H1 (cell line): ENCODE measurements around the gene SPTSSA. TPM values are rescaled to one million over a fixed set of nuclear protein-coding genes. Genes with fewer than 3 reads are reported as not detected.

Experiments
- CTCF ChIA-PET: fragments of 300-600 bp; sonication (Branson Sonifier 250); formaldehyde crosslinking; loops from one replicate; lab custom pipeline; 2021; ENCODE audit not compliant: partially characterized antibody; lab: Charles Lee
- POLR2A ChIA-PET: fragments of 300-600 bp; sonication (Branson Sonifier 250); formaldehyde crosslinking; loops from one replicate; lab custom pipeline; 2021; ENCODE audit warnings: inconsistent platforms; ENCODE audit not compliant: partially characterized antibody; lab: Charles Lee
- DNase-seq, 2 experiments: peaks; one replicate each; pipeline versions ENCODE4 v3.0.0 to v3.0.0-alpha.2; 2010 to 2022; ENCODE audit warnings: low spot score in 2 of 2, low read depth in 1 of 2, mixed read lengths in 1 of 2
- FAIRE-seq: peaks from 2 replicates; lab custom pipeline; 2011; peaks lifted over from hg19 to GRCh38; lab: Jason Lieb, UNC
- H2AFZ ChIP-seq: 2 replicates; pipeline ENCODE4 v1.8.1; 2012; ENCODE audit warnings: low read length, inconsistent platforms
- H2AK5ac ChIP-seq: 2 replicates; pipeline ENCODE4 v1.6.1; 2013; ENCODE audit warnings: low read depth, low read length
- H2BK120ac ChIP-seq: replicated peaks from 2 replicates; pipeline ENCODE3; 2013; ENCODE audit warnings: low read depth, low read length, inconsistent platforms
- H2BK12ac ChIP-seq: 2 replicates; pipeline ENCODE4 v1.6.1; 2013; ENCODE audit warnings: low read depth, low read length
- H2BK15ac ChIP-seq: 2 replicates; pipeline ENCODE4 v1.6.1; 2013; ENCODE audit warnings: low read length
- H2BK20ac ChIP-seq: 2 replicates; pipeline ENCODE4 v1.6.1; 2013; ENCODE audit warnings: low read length
- H2BK5ac ChIP-seq: 2 replicates; pipeline ENCODE4 v1.6.1; 2013; ENCODE audit warnings: low read depth, low read length
- H3K14ac ChIP-seq: 2 replicates; pipeline ENCODE4 v1.6.1; 2013; ENCODE audit warnings: inconsistent platforms; ENCODE audit not compliant: insufficient read length
- H3K18ac ChIP-seq: 2 replicates; pipeline ENCODE4 v1.6.1; 2013; ENCODE audit warnings: low read length; ENCODE audit errors: extremely low read depth
- H3K23ac ChIP-seq: 2 replicates; pipeline ENCODE4 v1.6.1; 2013; ENCODE audit warnings: inconsistent platforms; ENCODE audit not compliant: insufficient read length
- H3K23me2 ChIP-seq: 2 replicates; pipeline ENCODE4 v1.6.1; 2013; ENCODE audit warnings: low read depth, low read length
- H3K27ac ChIP-seq: 2 replicates; pipeline ENCODE4 v1.6.1; 2011; ENCODE audit warnings: low read depth, low read length, inconsistent platforms
- H3K27me3 ChIP-seq, 4 experiments: replicated peaks in 1 of 4; 1 replicate in 1 of 4; 2 replicates in 3 of 4; pipeline versions ENCODE4 v1.6.1 to v1.8.1; 2011 to 2013; ENCODE audit warnings: low read length in 3 of 4, mild to moderate bottlenecking in 3 of 4, inconsistent platforms in 2 of 4, mixed read lengths in 2 of 4, moderate library complexity in 1 of 4; ENCODE audit not compliant: control insufficient read depth in 3 of 4, insufficient read depth in 3 of 4; ENCODE audit errors: extremely low read depth in 1 of 4
- H3K36me3 ChIP-seq, 4 experiments: 2 replicates each; pipeline versions ENCODE4 v1.6.1 to v1.8.1; 2011 to 2013; ENCODE audit warnings: mild to moderate bottlenecking in 4 of 4, low read length in 3 of 4, moderate library complexity in 2 of 4, control low read depth in 1 of 4, inconsistent platforms in 1 of 4; ENCODE audit not compliant: insufficient read depth in 4 of 4, control insufficient read depth in 2 of 4
- H3K4ac ChIP-seq: replicated peaks from 2 replicates; pipeline ENCODE3; 2013; ENCODE audit warnings: low read length, low read depth, mixed read lengths, inconsistent platforms; ENCODE audit not compliant: insufficient read length
- H3K4me1 ChIP-seq, 4 experiments: replicated peaks in 1 of 4; 1 replicate in 1 of 4; 2 replicates in 3 of 4; pipeline versions ENCODE4 v1.6.1 to v1.8.1; 2011 to 2013; ENCODE audit warnings: low read length in 3 of 4, inconsistent platforms in 2 of 4, mixed read lengths in 1 of 4; ENCODE audit not compliant: insufficient read depth in 4 of 4, control insufficient read depth in 3 of 4
- H3K4me2 ChIP-seq, 2 experiments: 2 replicates each; pipeline versions ENCODE4 v1.6.1 to v1.8.1; 2011 to 2013; ENCODE audit warnings: low read depth in 2 of 2, low read length in 2 of 2, control low read depth in 1 of 2, inconsistent platforms in 1 of 2, mild to moderate bottlenecking in 1 of 2; ENCODE audit not compliant: insufficient read depth in 1 of 2
- H3K4me3 ChIP-seq, 4 experiments: fragments of 200-600, 300-600 bp in 1 of 4; sonication (generic), shearing (Covaris generic), sonication (Bioruptor Twin) in 1 of 4; 2 replicates each; pipeline versions ENCODE4 v1.5.1 to v1.8.1; 2011 to 2016; ENCODE audit warnings: low read length in 4 of 4, low read depth in 3 of 4, control low read depth in 2 of 4, inconsistent platforms in 2 of 4, mild to moderate bottlenecking in 2 of 4, mixed read lengths in 1 of 4, moderate library complexity in 1 of 4; ENCODE audit not compliant: insufficient read depth in 2 of 4; ENCODE audit errors: extremely low read depth in 1 of 4
- H3K56ac ChIP-seq: replicated peaks from 2 replicates; pipeline ENCODE3; 2013; ENCODE audit warnings: low read depth, mild to moderate bottlenecking, mixed read lengths, low read length, inconsistent platforms; ENCODE audit not compliant: insufficient read length
- H3K79me1 ChIP-seq: 2 replicates; pipeline ENCODE4 v1.6.1; 2013; ENCODE audit warnings: low read depth, low read length, control low read depth
- H3K79me2 ChIP-seq, 2 experiments: 2 replicates each; pipeline versions ENCODE4 v1.6.1 to v1.8.1; 2012 to 2013; ENCODE audit warnings: low read length in 2 of 2, mild to moderate bottlenecking in 2 of 2, inconsistent platforms in 1 of 2; ENCODE audit not compliant: insufficient read depth in 2 of 2, control insufficient read depth in 1 of 2
- H3K9ac ChIP-seq, 4 experiments: replicated peaks in 1 of 4; 1 replicate in 1 of 4; 2 replicates in 3 of 4; pipeline versions ENCODE4 v1.6.1 to v1.8.1; 2011 to 2013; ENCODE audit warnings: low read depth in 3 of 4, low read length in 3 of 4, control low read depth in 2 of 4, mild to moderate bottlenecking in 2 of 4, moderate library complexity in 2 of 4, inconsistent platforms in 1 of 4; ENCODE audit errors: extremely low read depth in 1 of 4
- H3K9me3 ChIP-seq, 2 experiments: 2 replicates each; pipeline versions ENCODE4 v1.6.1 to v1.8.1; 2012 to 2013; ENCODE audit warnings: mild to moderate bottlenecking in 2 of 2, moderate library complexity in 2 of 2, control low read depth in 1 of 2, inconsistent platforms in 1 of 2, low read depth in 1 of 2, low read length in 1 of 2, mixed read lengths in 1 of 2; ENCODE audit not compliant: insufficient read depth in 2 of 2
- H4K20me1 ChIP-seq, 2 experiments: replicated peaks in 1 of 2; 2 replicates each; pipeline versions ENCODE3 to v1.8.1; 2011 to 2013; ENCODE audit warnings: inconsistent platforms in 2 of 2, low read length in 2 of 2, mild to moderate bottlenecking in 1 of 2; ENCODE audit not compliant: insufficient read depth in 2 of 2, control insufficient read depth in 1 of 2
- H4K5ac ChIP-seq: 2 replicates; pipeline ENCODE4 v1.6.1; 2013; ENCODE audit warnings: low read length, low read depth, mixed read lengths, inconsistent platforms; ENCODE audit not compliant: insufficient read length
- H4K8ac ChIP-seq: 2 replicates; pipeline ENCODE4 v1.8.0; 2013; ENCODE audit warnings: mild to moderate bottlenecking, moderate library complexity, low read length, inconsistent platforms; ENCODE audit not compliant: insufficient read depth; ENCODE audit errors: extremely low read depth
- H4K91ac ChIP-seq: replicated peaks from 2 replicates; pipeline ENCODE3; 2013; ENCODE audit warnings: low read length, mixed read lengths, inconsistent platforms; ENCODE audit not compliant: insufficient read length
- CBX8 ChIP-seq: fragments of 300-800, 300-1000 bp; sonication (generic); IDR thresholded peaks from 2 replicates; pipeline ENCODE4 v1.7.1; 2016; ENCODE audit warnings: low read depth, low read length, borderline replicate concordance
- CEBPB ChIP-seq: IDR thresholded peaks from 2 replicates; pipeline ENCODE4 v1.6.1; 2012; ENCODE audit warnings: low read depth, low read length
- EGR1 ChIP-seq: IDR thresholded peaks from 2 replicates; pipeline ENCODE4 v1.6.1; 2011; ENCODE audit warnings: low read depth, low read length, borderline replicate concordance
- HDAC6 ChIP-seq: IDR thresholded peaks from one replicate; pipeline ENCODE4 v1.7.1; 2012; ENCODE audit warnings: low read depth, mild to moderate bottlenecking, inconsistent platforms, low read length, moderate library complexity
- NANOG ChIP-seq: IDR thresholded peaks from 2 replicates; pipeline ENCODE4 v1.6.1; 2011; ENCODE audit warnings: low read length, low read depth, mild to moderate bottlenecking, inconsistent platforms; ENCODE audit not compliant: insufficient read depth, poor library complexity, severe bottlenecking
- POLR2A ChIP-seq, 2 experiments: IDR thresholded peaks; 1 replicate in 1 of 2; 2 replicates in 1 of 2; pipeline ENCODE4 v1.6.1; 2011; ENCODE audit warnings: low read depth in 2 of 2, low read length in 2 of 2, mild to moderate bottlenecking in 2 of 2; ENCODE audit errors: control extremely low read depth in 1 of 2
- RNF2 ChIP-seq: fragments of 200-900, 300-1000 bp; sonication (generic); IDR thresholded peaks from 2 replicates; pipeline ENCODE4 v1.7.1; 2016; ENCODE audit warnings: borderline replicate concordance, low read depth, mild to moderate bottlenecking, antibody characterized with exemption, low read length; ENCODE audit not compliant: poor library complexity, severe bottlenecking; ENCODE audit errors: missing control alignments
- SUZ12 ChIP-seq: fragments of 200-600 bp; sonication (generic); IDR thresholded peaks from 2 replicates; pipeline ENCODE4 v1.6.1; 2012; ENCODE audit warnings: mild to moderate bottlenecking, inconsistent platforms, low read length, moderate library complexity, mixed read lengths
- TEAD4 ChIP-seq: IDR thresholded peaks from 2 replicates; pipeline ENCODE4 v1.6.1; 2012; ENCODE audit warnings: low read depth, low read length, inconsistent platforms, mixed read lengths
- WGBS, 2 experiments: shearing (Covaris generic) in 1 of 2; methylation state at CpG; one replicate each; pipeline versions ENCODE4 v1.1.6 to v1.1.7; 2013 to 2015; ENCODE audit warnings: low lambda C conversion rate in 2 of 2, mixed read lengths in 2 of 2, inconsistent platforms in 1 of 2, low coverage in 1 of 2, missing lambda C conversion rate in 1 of 2; ENCODE audit not compliant: insufficient replicate concordance in 2 of 2, insufficient coverage in 1 of 2, insufficient read length in 1 of 2; ENCODE audit errors: extremely low coverage in 1 of 2, missing lambda C conversion rate in 1 of 2; 5-methylcytosine and 5-hydroxymethylcytosine counted together
- polyA plus RNA-seq, 7 experiments: library from polyadenylated mRNA; depleted of rRNA in 3 of 7; stranded (reverse) in 5 of 7; unstranded in 2 of 7; fragments of >200 nt in 5 of 7; fragments of 200-250 nt in 2 of 7; gene quantifications; 1 replicate in 5 of 7; 2 replicates in 1 of 7; 4 replicates in 1 of 7; pipeline versions ENCODE4 v1.2.1 to v1.2.3, GENCODE V29; 2011 to 2013; ENCODE audit warnings: missing spikeins in 2 of 7, mixed read lengths in 2 of 7
- total RNA-seq: library from RNA; stranded (reverse); fragmentation: NEBNext Ultra II Directional; extraction: Animal tissue kit (Norgen Biotek cat#: 25700); gene quantifications from 2 replicates; pipeline ENCODE4 v1.2.1, GENCODE V29; 2021
- TF ChIP-seq, protein P1 (sequence below), 3 experiments: IDR thresholded peaks; 1 replicate in 2 of 3; 2 replicates in 1 of 3; pipeline versions ENCODE4 v1.5.1 to v1.6.1; 2011; ENCODE audit warnings: low read length in 3 of 3, mild to moderate bottlenecking in 3 of 3, inconsistent platforms in 2 of 3, low read depth in 1 of 3, moderate library complexity in 1 of 3; ENCODE audit not compliant: insufficient read depth in 1 of 3; ENCODE audit errors: control extremely low read depth in 1 of 3
- TF ChIP-seq, protein P2 (sequence below): IDR thresholded peaks from 2 replicates; pipeline ENCODE4 v1.6.1; 2011; ENCODE audit warnings: low read depth, mild to moderate bottlenecking, low read length; ENCODE audit not compliant: insufficient read depth

SPTSSA gene
- total and polyA plus RNA-seq, 2 of the 8 experiments (the other 6 are each of a cell fraction or from before 2014, with no cell fraction given): 24.9 to 28.5 TPM

DNA sequence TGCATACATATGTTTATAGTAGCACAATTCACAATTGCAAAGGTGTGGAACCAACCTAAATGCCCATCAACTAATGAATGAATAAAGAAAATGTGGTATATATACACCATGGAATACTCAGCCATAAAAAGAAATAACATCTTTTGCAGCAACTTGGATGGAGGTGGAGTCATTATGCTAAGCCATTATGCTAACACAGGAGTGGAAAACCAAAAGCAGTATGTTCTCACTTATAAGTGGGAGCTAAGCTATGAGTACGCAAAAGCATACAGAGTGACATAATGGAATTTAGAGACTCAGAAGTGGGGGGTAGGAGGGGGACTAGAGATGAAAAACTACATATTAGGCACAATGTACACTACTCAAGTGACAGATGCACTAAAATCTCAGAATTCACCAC lies 16.2 kb upstream of the SPTSSA start:
- FAIRE-seq: no peak
- Histone ChIP-seq H3K18ac (no peak overlapping the region), H4K5ac (no peak overlapping the region), H2AFZ (no peak overlapping the region), H3K14ac (no peak overlapping the region), H3K27ac (no peak overlapping the region), H3K36me3 (no peaks in the 10 kb centered on the region; a peak in 1 of 8 replicates), H3K79me1 (no peaks in the 10 kb centered on the region), H3K4ac (no peak overlapping the region), H4K91ac (no peak overlapping the region), H3K4me2 (no peak overlapping the region), H3K9ac (no peak overlapping the region), H3K27me3 (no peaks in the 10 kb centered on the region), H4K20me1 (no peaks in the 10 kb centered on the region), H3K23me2 (no peaks in the 10 kb centered on the region), H3K4me3 (no peak overlapping the region), H3K23ac (no peak overlapping the region), H3K4me1 (peaks cover 0 to 3% (median under 1%) of the 10 kb centered on the region in 4 experiments; a peak in 2 of 7 replicates), H2BK15ac (no peak overlapping the region), H2BK20ac (no peak overlapping the region), H2BK120ac (no peak overlapping the region), H3K56ac (no peak overlapping the region), H2BK5ac (no peak overlapping the region), H2AK5ac (no peak overlapping the region), H2BK12ac (no peak overlapping the region), H3K9me3 (peaks cover 0 to 10% of the 10 kb centered on the region in 2 experiments; a peak in 1 of 4 replicates), H4K8ac (no peak overlapping the region), H3K79me2 (no peaks in the 10 kb centered on the region)
- CTCF ChIA-PET: interaction anchor here (0.8 to 0.9 kb wide), 2 partner anchors 15 to 39 kb away, joined by 3 read pairs; no protein-coding TSS in a partner anchor
- POLR2A ChIA-PET: interaction anchor here (1.7 kb wide), 1 partner anchor 18 kb away, joined by 5 read pairs; no protein-coding TSS in a partner anchor
- DNase-seq: no peak
- WGBS, 2 experiments: 90% methylated on average over 1 of the region's 1 CpG; no CpG with 5 or more reads in 1 of the 2 experiments
- no peak for TF ChIP-seq CBX8
- TF ChIP-seq, protein P1, sequence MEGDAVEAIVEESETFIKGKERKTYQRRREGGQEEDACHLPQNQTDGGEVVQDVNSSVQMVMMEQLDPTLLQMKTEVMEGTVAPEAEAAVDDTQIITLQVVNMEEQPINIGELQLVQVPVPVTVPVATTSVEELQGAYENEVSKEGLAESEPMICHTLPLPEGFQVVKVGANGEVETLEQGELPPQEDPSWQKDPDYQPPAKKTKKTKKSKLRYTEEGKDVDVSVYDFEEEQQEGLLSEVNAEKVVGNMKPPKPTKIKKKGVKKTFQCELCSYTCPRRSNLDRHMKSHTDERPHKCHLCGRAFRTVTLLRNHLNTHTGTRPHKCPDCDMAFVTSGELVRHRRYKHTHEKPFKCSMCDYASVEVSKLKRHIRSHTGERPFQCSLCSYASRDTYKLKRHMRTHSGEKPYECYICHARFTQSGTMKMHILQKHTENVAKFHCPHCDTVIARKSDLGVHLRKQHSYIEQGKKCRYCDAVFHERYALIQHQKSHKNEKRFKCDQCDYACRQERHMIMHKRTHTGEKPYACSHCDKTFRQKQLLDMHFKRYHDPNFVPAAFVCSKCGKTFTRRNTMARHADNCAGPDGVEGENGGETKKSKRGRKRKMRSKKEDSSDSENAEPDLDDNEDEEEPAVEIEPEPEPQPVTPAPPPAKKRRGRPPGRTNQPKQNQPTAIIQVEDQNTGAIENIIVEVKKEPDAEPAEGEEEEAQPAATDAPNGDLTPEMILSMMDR (IDR thresholded peaks at IDR 0.05; ENCODE audit: control extremely low read depth in 1 of 3, insufficient read depth in 1 of 3, low read depth in 1 of 3, low read length in 3 of 3): no peak
- TF ChIP-seq POLR2A (IDR thresholded peaks at IDR 0.05; ENCODE audit: control extremely low read depth in 1 of 2, low read depth in 2 of 2, low read length in 2 of 2): no peak
- no peak for TF ChIP-seq HDAC6
- TF ChIP-seq RNF2: no peak
- TF ChIP-seq, protein P2, sequence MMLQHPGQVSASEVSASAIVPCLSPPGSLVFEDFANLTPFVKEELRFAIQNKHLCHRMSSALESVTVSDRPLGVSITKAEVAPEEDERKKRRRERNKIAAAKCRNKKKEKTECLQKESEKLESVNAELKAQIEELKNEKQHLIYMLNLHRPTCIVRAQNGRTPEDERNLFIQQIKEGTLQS: no peak
- TF ChIP-seq TEAD4: no peak
- TF ChIP-seq CEBPB: no peak
- no peak for TF ChIP-seq EGR1
- TF ChIP-seq NANOG: no peak
- no peak for TF ChIP-seq SUZ12
